GM13976 (cell line): ENCODE results near the gene WASF2.

Source experiments
- DNase-seq: peaks from one replicate; pipeline ENCODE4 v3.0.0; 2012; ENCODE audit warnings: low spot score
- in situ Hi-C: fragments of 300-500 bp; cut with MboI; formaldehyde crosslinking; loops from one replicate; pipeline ENCODE4 v1.12.0; 2022; ENCODE audit warnings: low sequenced_read_pairs, mixed read lengths, inconsistent platforms; ENCODE audit not compliant: unreplicated experiment
- TF ChIP-seq, protein P1 (sequence below): IDR thresholded peaks from 2 replicates; pipeline ENCODE4 v1.5.1; 2012; ENCODE audit warnings: borderline replicate concordance, mild to moderate bottlenecking; ENCODE audit not compliant: insufficient read depth; ENCODE audit errors: extremely low read depth, missing control alignments, control extremely low read depth

Gene WASF2

GRCh38 chr1:27398405-27399149 is 91.4 kb downstream of the WASF2 start:
- TF ChIP-seq, protein P1, sequence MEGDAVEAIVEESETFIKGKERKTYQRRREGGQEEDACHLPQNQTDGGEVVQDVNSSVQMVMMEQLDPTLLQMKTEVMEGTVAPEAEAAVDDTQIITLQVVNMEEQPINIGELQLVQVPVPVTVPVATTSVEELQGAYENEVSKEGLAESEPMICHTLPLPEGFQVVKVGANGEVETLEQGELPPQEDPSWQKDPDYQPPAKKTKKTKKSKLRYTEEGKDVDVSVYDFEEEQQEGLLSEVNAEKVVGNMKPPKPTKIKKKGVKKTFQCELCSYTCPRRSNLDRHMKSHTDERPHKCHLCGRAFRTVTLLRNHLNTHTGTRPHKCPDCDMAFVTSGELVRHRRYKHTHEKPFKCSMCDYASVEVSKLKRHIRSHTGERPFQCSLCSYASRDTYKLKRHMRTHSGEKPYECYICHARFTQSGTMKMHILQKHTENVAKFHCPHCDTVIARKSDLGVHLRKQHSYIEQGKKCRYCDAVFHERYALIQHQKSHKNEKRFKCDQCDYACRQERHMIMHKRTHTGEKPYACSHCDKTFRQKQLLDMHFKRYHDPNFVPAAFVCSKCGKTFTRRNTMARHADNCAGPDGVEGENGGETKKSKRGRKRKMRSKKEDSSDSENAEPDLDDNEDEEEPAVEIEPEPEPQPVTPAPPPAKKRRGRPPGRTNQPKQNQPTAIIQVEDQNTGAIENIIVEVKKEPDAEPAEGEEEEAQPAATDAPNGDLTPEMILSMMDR: no peak
- in situ Hi-C loops: loop anchor here (10.0 kb wide), 2 partner anchors 206 to 266 kb away; partner anchors contain the start of gene AHDC1
- DNase-seq: no peak

- no peak for DNase-seq
- in situ Hi-C loops: loop anchor here (10.0 kb wide), 2 partner anchors 207 to 267 kb away; partner anchors contain the start of gene AHDC1
- TF ChIP-seq, protein P1: no peak
These were observed 92.2 kb downstream of the WASF2 start for GRCh38 chr1:27397749-27398148.

GRCh38 chr1:27397110-27397509 is 92.9 kb downstream of the WASF2 start:
- no peak for DNase-seq
- TF ChIP-seq, protein P1: no peak
- in situ Hi-C loops: loop anchor here (10.0 kb wide), 2 partner anchors 208 to 268 kb away; partner anchors contain the start of gene AHDC1

DNA sequence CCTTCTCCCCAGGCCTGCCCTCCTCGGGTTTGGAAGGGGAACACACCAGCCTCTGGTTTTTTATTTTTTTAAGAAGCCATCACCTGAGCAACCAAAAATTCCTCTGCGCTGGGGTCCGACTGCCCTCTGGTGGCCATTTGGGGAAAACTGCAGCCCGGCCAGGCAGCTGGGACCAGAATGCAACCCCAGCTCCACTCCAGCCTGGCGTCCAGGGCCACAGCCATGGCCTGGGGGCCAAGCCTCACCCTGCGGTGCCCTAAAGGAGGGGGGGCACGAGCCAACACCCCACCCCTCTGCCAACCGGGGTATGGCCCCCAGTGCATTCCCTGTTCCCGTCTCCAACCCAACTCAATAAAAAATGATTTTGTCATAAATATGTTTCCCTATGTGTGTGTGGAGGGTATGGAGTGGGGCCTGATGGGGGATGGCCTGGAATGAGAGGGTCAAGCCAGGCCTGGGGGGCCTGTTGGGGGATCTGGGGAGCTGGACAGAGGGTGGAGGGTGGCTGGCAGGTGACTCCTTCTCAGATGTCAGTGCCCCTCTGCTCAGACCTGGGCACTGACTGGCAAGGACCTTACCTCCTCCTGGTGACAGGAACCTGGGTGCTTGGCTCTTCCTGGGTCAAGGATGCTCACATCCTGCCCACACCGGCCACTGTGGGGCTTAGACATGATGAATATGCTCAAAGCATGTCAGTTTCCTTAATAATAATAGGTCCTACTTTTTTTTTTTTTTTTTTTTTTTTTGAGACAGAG is 94.3 kb downstream of the WASF2 start:
- in situ Hi-C loops: loop anchor here (10.0 kb wide), 2 partner anchors 209 to 269 kb away; partner anchors contain the start of gene AHDC1
- TF ChIP-seq, protein P1: peak; percentile 97
- DNase-seq: peak; percentile 91

- DNase-seq: no peak
- in situ Hi-C loops: loop anchor here (5.0 to 10.0 kb wide), 3 partner anchors 98 to 270 kb away; partner anchors contain the start of gene AHDC1
- TF ChIP-seq, protein P1: no peak
These were observed 95.0 kb downstream of the WASF2 start for GRCh38 chr1:27394925-27395324.

GRCh38 chr1:27394282-27394658 is 95.7 kb downstream of the WASF2 start:
- TF ChIP-seq, protein P1: no peak
- in situ Hi-C loops: loop anchor here (5.0 to 10.0 kb wide), 3 partner anchors 97 to 271 kb away; partner anchors contain the start of gene AHDC1
- DNase-seq: no peak
